Activated gamma-delta T cell (primary cell): ENCODE data around the gene EFNA1.

Experiments
- DNase-seq: peaks from one replicate; lab custom pipeline; 2025; lab: John Stamatoyannopoulos, UW
- total RNA-seq, 2 donors: gene quantifications; one replicate each; lab custom pipeline; 2026; lab: John Stamatoyannopoulos, UW

Gene EFNA1, protein sequence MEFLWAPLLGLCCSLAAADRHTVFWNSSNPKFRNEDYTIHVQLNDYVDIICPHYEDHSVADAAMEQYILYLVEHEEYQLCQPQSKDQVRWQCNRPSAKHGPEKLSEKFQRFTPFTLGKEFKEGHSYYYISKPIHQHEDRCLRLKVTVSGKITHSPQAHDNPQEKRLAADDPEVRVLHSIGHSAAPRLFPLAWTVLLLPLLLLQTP
- 1.6 to 2.7 reads per million in 2 donors for total RNA-seq

DNA sequence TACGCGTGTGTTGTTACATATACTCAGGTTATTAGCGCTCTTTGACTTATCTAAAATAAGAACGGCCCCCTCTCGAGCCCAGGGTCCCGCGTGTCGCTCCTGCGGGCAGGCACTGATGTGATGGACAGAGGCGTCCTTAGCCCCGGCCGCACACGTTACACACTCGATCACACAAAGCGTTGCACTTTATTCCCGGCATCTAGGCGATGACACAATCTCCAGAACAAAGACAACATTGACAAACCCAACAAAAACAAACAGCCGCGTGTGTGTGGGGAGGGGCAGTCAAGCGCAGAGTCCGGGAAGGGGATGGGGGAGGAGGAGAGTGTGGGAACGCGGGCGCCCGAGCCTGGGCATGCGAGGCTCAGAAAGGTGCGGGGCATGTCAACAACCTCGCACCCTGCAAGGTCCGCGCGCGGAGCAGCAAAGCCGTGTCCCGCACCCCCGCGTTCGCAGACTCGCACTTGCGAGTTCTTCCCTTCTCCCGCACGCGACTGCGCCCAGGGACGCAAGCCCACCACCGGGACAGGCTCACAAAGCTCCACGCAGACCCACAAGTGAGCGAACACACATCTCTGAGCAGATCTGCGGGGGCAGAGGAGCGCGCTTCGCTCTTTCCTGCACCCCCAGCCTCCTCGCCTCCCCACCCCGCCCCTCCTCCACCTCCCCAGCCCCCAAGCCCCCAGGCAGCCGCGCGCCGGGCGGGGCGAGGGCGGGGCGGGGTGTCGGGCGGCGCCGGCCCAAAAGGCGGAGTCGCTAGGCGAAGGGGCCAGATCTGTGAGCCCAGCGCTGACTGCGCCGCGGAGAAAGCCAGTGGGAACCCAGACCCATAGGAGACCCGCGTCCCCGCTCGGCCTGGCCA, at the start of gene EFNA1:
Gene EFNA1, plus strand, starts transcription at position 772 of the 862 bp plus-strand sequence. CDS start 102 bp downstream, outside the sequence.
- DNase-seq: peak; percentile 29

DNA sequence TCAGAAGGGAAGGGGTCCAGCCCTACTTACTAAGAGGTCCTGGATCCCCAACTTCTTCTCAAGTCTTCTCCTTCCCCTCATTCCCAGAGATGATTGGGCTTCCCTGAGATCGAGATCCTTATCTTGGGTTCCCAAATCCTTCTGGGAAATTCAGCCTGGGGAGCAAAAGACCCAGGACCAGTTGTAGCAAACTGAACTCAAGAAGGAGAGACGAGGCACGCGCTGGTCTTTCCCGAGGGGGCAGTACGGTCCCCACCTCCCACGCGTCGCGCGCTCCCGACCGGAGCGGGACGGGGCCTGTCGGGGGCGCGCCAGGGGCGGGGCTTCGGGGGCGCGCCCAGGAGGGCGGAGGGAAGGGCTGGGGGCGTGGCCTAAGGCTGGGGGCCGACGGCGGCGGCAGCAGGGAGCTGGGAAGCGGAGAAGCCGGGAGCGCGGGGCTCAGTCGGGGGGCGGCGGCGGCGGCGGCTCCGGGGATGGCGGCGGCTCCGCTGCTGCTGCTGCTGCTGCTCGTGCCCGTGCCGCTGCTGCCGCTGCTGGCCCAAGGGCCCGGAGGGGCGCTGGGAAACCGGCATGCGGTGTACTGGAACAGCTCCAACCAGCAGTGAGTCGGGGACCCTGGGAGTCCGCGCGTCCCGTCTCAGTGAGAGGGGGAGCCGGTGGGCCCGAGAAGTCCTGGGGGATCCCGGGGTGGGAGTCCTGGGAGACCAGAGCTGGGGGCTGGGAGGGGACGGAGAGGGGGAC, 49.0 kb upstream of the EFNA1 start, which contains the start of gene EFNA3:
Gene EFNA3, plus strand, starts transcription at position 369 of the 741 bp plus-strand sequence. Its CDS starts 105 bp downstream, at position 474.
- peak; percentile 42 for DNase-seq

DNA sequence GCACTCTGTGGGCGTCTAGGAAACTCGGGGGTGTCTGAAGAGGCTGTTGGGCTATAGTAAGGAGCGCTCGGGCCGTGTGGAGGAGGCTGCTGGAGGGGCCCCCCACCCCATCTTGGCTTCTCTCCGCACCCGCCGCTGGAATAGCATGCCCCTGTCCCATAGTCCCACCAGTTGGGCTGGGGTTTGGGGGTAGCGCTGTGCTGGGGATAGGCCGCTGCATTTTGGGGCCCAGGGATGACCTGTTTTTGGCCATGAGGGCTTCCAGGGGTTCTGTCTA, 48.5 kb upstream of the EFNA1 start:
- DNase-seq: no peak

DNA sequence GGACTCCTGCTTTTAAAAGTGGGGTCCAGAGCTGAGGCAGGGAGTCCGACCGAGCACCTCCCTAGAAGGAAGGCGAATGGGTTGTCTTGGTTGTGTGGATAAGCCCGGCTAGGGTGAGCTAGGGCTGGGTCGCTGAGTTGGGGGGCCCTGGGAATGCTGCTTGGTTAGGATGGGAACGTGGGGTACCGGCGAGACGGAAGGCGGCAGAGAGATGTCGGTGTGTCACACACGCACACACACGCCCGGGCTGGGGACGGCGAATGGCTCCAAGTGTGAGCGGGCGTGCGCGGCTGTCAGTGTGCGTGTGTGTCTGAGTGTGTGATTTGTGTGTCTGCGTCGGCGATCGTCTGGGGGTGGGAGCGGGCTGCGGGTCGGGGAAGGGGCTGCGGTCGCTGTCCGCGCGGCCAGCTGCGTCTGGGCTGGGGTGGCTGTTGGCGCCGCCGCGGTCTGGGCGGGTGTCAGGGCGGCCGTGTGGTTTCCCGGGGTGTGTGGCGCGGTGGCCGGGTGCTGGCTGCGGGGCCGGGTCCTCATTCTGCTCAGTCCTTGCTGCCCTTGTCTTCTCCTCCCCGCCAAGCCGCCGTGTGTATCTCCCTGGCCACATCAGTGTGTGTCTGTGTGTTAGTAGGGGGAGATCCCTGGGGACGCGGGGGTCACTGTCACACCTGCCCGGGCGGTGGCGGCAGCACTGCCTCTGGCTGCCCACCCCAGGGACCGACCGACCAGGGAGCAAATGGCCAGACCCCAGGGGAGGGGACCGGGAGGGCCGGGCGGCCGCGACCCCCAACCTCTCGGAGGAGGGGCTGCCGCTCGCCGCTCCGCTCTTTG, 48.0 kb upstream of the EFNA1 start:
- DNase-seq: peak; percentile 22

DNA sequence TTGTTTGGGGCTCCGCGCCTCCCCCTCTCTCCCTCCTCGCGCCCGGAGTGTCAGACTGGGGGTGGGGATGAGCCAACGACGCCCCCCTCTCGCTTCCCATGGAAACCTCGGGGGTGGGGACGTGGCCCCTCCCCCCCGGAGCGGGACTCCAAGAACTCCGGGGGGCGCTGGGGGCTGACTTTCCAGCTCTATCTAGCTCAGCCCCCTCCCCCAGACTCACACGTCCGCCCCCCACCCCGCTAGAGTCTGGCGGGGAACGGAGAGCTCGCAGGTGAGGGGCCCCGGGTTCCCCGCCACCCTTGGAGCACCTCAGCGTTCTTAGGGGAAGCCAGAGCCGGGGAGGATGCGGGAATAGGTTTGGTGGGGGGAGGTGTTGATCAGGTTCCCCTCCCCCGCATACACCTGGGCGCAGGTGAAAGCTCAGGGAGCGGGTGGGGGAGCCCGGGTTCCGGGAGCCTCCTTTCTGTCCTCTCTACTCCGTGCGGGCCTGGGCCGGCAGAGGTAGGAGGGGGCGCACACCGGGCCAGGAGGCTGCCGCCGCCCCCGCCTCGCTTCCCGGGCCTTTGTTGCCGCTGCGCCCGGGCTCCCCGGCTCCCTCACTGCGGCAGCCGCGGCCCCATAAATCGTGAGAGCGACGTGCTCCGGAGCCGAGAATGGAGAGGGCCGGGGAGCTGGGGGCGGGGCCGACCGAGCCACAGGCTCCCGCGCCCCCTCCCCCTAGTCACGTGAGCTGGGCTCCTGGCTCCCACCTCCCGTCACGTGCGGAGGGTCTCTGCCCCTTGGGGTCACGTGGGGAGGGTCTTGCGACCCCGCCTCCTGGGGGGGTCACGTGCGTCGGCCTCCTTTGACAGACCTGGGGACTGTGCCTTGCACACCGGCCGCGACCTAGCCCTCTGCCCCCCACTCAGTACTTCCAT, 47.1 kb upstream of the EFNA1 start:
- no peak for DNase-seq

DNA sequence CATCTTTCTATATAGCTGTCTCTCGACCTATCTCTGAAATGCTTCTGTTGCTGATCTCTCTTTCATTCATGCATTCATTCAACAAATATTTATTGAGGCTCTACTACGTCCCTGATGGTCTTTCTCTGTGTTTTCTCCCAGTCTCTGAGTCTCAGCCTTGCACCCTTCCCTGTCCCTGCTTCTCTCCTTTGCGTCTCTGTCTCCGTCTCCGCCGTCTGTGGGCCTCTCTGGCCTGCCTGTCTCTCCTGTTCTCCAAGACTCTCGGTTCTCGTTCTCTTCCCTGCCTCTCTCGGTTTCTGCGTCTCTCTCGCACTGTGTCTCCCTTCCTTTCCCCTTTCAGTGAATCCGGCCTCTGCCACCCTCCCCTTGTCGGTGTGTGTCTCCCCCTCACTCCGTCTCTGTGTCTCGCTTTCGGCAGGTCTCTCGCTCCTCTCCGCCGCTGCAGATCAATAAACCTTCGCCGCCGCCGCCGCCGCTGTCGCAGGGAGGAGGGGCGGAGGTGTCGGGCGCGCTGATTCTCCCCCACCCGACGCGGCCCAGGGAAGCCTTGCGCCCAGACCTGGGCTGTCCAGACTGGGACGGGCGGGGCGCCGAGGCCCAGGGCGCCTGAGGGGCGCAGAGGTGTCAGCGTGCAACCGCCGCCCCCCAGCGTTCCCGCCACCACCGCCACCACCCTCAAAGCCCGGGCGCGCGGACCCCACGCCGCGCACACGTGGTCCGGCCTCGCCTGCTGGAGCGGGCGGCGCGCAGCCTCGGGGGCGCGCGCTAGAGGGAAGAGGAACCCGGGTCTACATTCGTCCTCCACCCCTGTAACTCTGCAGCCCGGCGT, 46.0 kb upstream of the EFNA1 start:
- DNase-seq: peak; percentile 25

DNA sequence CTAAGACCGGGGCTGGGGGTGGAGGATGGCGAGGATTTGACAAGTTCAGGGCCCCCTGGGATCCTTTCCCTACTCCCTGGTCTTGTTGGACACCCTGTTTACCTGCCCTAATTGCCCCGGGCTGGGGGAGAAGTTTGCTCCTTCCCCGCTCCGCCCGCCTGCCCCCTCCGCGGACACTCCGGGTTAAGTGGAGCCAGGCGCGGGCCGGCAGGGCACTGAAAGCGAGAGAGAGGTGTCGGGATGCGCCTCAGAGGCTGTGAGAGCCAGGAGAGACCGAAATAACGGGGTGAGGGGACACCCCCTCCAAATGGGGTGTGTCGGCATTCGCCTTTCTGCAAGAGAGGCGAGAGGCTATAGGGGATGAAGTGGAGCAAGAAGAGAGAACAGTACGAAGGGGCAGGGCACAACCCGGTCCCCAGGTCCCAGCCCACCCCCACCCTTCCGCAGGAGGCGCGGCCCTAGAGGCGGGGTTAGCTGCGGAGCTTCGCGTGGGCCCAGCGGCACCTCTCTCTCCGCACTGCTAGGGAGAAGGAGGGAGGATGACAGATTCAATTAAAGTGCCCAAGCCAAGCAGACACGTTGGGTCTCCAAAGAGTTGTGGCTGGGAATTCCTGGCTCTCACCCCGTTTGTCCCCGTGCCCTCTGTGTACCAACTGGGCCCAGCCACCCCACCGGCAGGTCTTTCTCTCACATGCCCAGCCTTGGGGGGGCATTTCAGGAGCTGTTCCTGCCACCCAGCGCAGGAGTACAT, 45.2 kb upstream of the EFNA1 start:
- DNase-seq: no peak

DNA sequence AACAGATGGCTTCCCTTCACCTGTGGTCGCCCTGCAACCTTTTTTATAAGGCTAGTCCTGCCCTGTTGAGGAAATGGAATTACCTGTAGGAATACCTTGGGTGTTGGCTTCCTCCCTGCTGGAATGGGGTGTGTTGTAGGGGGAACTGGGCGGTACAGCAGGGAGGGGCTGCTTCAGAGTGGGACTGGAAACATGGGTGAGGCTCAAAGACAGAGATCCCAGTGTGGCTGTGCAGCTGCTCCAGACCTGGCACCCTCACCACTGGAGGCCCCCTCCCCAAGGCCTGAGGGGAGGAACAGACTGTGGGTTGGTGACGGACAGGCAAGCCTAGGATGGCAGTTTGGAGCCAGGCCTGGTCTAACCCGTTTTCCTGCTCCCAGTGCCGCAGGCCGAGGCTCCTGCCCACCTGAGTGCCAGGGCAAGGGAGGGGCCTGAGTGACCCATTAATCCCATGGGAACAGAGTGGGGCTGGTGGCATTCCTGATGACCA, 44.6 kb upstream of the EFNA1 start:
- no peak for DNase-seq

DNA sequence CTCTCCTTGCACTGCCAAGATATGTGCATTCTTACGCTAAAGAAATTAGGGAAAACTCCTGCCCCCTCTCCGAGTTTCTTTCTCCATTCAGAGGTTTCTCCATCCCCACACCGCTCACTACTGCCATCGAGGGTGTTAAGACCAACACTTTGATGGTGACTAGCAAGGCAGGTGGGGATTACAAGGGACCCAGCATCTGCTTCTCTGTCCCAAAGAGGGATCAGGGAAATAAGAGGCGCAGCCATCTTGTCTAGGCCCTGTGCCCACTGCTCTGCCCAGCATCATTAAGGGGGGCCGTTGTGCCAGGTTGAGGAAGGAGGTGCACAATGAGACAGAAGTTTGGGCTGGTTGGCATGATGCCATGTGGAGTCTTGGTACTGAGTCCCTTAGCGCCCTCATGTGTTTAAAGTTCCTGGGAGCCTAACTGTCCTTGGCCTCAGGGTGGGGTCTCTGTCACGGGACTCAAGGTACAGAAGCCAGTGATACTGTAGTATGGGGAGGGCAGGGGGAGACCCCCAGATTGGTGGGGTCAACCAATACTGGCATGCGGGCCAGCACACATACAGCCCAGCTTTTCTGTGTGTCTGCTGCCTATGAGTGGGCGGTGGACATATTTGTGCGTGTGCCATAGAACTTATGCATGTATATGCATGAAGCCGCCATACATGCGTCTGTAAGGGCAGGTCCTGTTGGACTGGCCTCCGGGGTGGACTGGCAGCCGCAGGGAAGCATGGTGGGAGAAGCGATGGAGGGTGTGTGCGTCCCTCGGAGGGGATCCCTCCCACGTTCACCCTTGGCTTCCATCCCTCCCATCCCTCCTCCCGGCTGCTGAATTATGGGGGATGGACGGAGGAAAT, 43.6 kb upstream of the EFNA1 start:
- no peak for DNase-seq

DNA sequence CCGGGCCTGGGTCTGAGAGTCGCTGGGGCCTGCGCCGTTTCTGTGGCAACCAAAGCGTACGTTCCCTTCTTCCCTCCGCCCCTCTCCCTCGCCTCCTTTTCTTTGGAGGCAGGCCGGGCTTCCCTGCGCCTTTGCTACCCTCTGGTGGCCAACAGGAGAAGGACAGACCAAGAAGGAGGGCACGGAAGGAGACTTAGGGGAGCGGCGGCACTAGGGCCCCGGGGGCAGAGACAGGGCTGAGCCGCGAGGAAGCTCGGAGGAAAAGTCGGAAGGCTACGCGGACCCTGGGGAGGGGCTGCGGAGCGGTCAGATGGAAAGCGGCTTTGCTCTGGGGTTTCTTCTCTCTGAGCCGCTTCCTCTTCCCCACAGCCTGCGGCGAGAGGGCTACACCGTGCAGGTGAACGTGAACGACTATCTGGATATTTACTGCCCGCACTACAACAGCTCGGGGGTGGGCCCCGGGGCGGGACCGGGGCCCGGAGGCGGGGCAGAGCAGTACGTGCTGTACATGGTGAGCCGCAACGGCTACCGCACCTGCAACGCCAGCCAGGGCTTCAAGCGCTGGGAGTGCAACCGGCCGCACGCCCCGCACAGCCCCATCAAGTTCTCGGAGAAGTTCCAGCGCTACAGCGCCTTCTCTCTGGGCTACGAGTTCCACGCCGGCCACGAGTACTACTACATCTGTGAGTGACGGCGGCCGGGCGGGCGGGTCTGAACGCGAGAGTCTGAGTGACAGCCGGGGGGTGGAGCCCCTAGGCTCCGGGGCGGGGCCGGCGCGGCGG, 42.8 kb upstream of the EFNA1 start:
- peak; percentile 76 for DNase-seq

DNA sequence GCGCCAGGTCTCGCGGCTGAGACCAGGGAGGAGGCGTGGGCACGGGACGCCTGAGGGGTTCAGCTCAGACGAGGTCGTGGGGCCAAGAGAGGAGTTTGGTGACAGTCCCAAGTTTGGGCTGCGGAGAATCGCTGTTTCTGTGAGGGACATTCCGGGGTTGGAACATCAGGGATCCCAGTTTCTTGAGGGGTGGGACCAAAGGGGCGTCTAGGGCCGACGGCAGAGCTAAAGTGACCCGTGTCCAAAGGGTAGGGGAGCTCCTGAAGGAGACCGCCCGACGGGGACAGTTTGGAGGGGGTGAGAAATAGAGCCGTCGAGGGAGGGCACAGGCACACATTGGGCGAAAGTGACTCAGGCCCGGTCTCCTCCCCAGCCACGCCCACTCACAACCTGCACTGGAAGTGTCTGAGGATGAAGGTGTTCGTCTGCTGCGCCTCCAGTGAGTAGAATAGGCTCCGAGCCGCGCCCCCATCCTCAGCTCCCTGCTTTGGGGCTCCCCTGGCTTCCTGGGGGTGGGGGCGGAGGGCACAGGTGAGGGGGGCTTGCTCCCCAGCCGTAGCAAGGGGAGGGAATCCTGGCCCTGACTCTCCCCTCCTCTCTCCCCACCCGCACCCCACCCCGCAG, 42.1 kb upstream of the EFNA1 start:
- DNase-seq: peak; percentile 36

DNA sequence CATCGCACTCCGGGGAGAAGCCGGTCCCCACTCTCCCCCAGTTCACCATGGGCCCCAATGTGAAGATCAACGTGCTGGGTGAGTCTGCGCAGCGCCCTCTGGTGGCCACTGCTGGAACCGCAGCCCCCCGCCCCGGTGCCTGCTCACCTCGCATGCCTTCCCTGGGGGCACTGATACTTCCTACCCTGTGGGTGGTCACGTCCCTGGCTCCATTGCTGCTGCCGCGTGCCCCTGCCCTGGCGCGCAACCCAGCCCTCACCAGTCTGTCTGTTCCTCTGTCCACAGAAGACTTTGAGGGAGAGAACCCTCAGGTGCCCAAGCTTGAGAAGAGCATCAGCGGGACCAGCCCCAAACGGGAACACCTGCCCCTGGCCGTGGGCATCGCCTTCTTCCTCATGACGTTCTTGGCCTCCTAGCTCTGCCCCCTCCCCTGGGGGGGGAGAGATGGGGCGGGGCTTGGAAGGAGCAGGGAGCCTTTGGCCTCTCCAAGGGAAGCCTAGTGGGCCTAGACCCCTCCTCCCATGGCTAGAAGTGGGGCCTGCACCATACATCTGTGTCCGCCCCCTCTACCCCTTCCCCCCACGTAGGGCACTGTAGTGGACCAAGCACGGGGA, 41.4 kb upstream of the EFNA1 start:
- peak; percentile 62 for DNase-seq

DNA sequence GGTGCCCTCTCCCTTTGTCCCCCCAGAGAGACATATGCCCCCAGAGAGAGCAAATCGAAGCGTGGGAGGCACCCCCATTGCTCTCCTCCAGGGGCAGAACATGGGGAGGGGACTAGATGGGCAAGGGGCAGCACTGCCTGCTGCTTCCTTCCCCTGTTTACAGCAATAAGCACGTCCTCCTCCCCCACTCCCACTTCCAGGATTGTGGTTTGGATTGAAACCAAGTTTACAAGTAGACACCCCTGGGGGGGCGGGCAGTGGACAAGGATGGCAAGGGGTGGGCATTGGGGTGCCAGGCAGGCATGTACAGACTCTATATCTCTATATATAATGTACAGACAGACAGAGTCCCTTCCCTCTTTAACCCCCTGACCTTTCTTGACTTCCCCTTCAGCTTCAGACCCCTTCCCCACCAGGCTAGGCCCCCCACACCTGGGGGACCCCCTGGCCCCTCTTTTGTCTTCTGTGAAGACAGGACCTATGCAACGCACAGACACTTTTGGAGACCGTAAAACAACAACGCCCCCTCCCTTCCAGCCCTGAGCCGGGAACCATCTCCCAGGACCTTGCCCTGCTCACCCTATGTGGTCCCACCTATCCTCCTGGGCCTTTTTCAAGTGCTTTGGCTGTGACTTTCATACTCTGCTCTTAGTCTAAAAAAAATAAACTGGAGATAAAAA, 40.7 kb upstream of the EFNA1 start:
- DNase-seq: no peak

DNA sequence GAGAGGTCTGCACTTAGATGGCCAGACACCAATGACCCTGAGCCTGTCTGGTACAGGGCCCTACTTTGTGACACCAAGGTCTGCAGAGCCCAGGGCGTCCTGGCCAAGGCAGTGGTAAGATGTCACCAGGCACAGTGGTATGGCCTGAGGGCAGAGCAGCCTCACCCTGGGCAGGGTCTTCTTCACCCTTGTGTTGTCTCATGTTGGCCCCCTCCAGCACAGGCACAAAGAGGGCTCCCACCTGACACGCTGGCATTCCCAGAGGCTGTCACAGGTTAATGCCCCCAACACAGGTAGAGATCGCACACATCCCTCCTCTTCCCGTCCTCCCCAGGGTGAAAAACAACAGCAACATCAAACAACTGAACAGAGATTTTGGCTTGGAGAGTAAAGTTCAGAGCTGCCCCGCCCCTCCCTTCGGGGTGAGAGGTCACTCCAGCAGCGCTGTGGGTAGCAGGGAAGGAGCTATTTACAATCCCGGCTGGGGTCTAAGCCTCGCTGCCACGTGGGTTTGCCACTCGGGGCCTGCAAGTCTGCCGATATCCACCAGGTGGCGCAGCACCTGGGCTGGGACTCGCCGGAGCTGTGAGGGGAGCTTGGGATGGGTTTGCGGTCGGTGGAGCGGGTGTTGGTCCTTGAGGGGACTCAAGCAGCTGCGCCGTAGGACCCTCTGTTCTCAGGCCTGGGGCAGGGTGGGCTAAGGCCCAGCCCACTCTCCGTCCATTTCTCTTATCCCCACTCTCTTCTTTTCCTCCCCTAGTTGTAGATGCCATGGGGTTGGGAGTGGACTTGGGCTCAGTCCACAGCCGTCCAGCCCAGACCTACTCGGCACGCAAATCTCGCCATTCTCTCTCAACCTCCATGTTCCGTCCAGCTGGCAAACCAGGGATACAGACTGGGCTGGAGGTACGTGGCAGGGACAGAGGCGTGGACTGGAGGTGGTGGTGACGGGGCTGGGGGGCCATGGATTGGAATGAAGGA, 36.3 kb upstream of the EFNA1 start:
- peak; percentile 50 for DNase-seq
